Measurements from ENCODE around the gene CORO2B.

The CORO2B gene

DNA sequence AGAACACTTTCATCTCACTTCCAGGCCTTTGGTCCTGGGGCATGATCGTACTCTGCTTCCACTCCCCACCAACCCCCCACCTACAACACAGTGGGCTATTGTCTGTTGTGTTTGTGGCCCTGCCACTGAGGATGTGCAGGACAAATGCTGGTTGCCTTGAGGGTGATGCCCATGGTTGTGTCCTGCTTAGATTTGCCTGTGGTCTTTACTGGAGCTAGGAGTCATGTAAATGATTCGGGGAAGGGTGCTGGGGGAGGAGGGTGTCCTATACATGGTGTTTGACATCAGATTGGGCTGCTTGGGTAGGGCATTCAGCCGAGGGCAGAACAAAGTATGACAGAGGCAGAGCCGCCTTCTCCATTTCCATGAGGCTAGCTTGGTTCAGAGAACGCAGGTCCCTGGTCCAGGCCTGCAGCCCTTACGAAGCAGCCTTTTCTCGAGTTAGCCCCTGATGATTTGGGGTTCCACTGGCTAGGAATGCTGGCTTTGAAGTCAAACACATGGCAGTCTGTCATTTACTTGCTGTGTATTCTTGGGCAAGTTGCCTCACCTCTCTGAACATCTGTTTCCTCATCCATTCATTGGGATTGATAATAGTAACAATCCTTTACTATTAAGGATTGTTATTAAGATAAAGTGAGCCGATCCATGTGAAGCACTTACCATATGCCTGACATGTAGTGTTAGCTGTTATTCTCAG lies 6.9 kb downstream of the CORO2B start:
- TF ChIP-seq, protein P1, sequence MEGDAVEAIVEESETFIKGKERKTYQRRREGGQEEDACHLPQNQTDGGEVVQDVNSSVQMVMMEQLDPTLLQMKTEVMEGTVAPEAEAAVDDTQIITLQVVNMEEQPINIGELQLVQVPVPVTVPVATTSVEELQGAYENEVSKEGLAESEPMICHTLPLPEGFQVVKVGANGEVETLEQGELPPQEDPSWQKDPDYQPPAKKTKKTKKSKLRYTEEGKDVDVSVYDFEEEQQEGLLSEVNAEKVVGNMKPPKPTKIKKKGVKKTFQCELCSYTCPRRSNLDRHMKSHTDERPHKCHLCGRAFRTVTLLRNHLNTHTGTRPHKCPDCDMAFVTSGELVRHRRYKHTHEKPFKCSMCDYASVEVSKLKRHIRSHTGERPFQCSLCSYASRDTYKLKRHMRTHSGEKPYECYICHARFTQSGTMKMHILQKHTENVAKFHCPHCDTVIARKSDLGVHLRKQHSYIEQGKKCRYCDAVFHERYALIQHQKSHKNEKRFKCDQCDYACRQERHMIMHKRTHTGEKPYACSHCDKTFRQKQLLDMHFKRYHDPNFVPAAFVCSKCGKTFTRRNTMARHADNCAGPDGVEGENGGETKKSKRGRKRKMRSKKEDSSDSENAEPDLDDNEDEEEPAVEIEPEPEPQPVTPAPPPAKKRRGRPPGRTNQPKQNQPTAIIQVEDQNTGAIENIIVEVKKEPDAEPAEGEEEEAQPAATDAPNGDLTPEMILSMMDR (IDR thresholded peaks at IDR 0.05): no peak
- Histone ChIP-seq H3K27me3 (peaks cover 48% of the 10 kb centered on the region), H3K4me1 (ENCODE audit: control insufficient read depth in 1 of 2, insufficient read depth in 1 of 2, low read depth in 1 of 2, low read length in 1 of 2) (no peaks in the 10 kb centered on the region), H3K36me3 (no peaks in the 10 kb centered on the region), H3K4me3 (ENCODE audit: low read depth in 1 of 2, low read length in 1 of 2) (no peak overlapping the region), H3K27ac (no peak overlapping the region), H3K9me3 (no peaks in the 10 kb centered on the region)

DNA sequence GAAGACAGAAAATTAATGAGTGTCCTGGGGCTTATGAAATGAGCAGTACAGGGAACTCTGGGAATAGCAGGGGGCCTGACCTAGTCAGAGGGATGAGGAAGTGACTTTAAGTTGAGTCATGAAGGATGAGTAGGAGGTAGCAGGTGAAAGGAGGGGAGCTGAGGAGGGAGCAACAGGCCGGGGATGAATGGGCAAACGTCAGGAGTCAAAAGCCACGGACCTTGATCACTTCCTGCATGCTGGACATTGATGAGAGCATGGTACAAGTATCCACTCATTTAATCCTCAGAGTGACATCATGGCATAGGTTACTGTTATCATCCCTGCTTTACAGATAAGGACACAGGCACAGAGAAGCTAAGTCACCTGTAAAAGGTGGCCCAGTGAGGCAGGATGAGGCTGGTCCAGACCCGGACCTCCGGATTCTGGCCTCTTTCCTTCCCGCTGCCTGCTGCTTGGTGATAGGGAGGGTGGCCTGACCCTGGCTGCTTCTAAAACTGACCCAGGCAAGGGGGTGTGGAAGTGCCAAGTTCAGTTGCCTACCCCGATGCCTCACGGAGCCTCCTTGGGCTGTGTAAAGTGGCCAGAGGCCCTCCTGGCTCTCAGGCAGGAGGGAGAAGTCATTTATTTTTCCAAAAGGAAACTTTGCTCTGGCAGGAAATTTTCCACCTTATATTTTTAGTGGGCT lies 7.6 kb downstream of the CORO2B start:
- no peak overlapping the region for H3K27ac ChIP-seq
- TF ChIP-seq, protein P1 (IDR thresholded peaks at IDR 0.05): no peak
- H3K36me3 ChIP-seq: no peaks in the 10 kb centered on the region
- H3K4me3 ChIP-seq (ENCODE audit: low read depth in 1 of 2, low read length in 1 of 2): no peak overlapping the region
- no peaks in the 10 kb centered on the region for H3K4me1 ChIP-seq (ENCODE audit: control insufficient read depth in 1 of 2, insufficient read depth in 1 of 2, low read depth in 1 of 2, low read length in 1 of 2)
- peaks cover 46% of the 10 kb centered on the region for H3K27me3 ChIP-seq
- H3K9me3 ChIP-seq: no peaks in the 10 kb centered on the region

DNA sequence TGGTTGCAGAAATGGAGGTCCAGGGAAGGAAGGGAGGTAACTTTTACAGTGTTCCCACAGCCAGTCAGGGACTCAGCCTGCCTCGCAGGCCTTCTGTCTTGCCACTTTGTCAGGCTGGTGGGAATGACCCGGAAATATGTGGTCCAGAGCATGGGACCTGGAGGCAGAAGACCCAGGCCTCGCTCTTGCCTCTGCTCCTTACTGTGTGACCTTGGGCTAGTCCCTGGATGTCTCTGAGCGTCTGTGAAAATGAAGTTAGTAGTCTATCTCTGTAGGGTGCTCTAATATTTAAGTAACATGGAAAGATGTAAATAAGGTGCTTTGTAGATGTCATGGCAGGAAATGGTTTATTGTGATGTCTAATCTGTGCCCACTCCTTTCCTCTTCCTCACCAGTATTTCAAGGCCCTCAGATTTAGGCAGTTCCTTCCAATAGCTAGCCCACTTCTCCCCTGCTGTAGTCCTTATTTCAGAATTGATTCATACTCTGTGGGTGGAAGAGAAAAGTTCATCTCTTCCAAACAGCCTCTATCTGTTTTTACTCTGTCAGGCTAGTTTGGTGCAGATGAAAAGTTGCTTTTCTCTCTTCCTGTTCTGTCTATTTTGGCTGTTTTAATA lies 9.1 kb downstream of the CORO2B start:
- no peak overlapping the region for H3K4me3 ChIP-seq (ENCODE audit: low read depth in 1 of 2, low read length in 1 of 2)
- TF ChIP-seq, protein P1 (IDR thresholded peaks at IDR 0.05): no peak
- no peaks in the 10 kb centered on the region for H3K4me1 ChIP-seq (ENCODE audit: control insufficient read depth in 1 of 2, insufficient read depth in 1 of 2, low read depth in 1 of 2, low read length in 1 of 2)
- no peak overlapping the region for H3K27ac ChIP-seq
- H3K36me3 ChIP-seq: no peaks in the 10 kb centered on the region
- H3K27me3 ChIP-seq: peaks cover 41% of the 10 kb centered on the region
- H3K9me3 ChIP-seq: no peaks in the 10 kb centered on the region

DNA sequence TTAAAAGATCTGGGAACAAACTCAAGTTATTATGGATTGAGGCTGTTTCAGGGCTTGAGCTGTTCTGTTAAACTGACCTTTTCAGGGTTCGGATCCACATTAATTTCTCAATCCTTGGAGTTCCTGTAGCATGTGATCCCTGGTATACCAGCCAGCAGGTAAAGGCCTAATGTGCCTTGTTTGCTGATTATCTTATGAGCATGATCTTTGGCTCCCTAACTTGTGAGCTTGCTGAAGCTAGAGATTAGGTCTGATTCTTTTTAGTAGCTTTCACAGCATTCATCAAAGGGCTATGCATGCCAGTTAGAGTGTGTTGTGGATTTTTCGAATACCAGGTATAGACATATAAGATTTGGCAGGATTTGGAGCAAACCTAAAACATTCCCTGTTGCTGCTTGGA lies 10.3 kb downstream of the CORO2B start:
- H3K9me3 ChIP-seq: no peaks in the 10 kb centered on the region
- peaks cover 41% of the 10 kb centered on the region for H3K27me3 ChIP-seq
- TF ChIP-seq, protein P1 (IDR thresholded peaks at IDR 0.05): no peak
- H3K36me3 ChIP-seq: no peaks in the 10 kb centered on the region
- no peak overlapping the region for H3K27ac ChIP-seq
- H3K4me1 ChIP-seq (ENCODE audit: control insufficient read depth in 1 of 2, insufficient read depth in 1 of 2, low read depth in 1 of 2, low read length in 1 of 2): no peaks in the 10 kb centered on the region
- no peak overlapping the region for H3K4me3 ChIP-seq (ENCODE audit: low read depth in 1 of 2, low read length in 1 of 2)

DNA sequence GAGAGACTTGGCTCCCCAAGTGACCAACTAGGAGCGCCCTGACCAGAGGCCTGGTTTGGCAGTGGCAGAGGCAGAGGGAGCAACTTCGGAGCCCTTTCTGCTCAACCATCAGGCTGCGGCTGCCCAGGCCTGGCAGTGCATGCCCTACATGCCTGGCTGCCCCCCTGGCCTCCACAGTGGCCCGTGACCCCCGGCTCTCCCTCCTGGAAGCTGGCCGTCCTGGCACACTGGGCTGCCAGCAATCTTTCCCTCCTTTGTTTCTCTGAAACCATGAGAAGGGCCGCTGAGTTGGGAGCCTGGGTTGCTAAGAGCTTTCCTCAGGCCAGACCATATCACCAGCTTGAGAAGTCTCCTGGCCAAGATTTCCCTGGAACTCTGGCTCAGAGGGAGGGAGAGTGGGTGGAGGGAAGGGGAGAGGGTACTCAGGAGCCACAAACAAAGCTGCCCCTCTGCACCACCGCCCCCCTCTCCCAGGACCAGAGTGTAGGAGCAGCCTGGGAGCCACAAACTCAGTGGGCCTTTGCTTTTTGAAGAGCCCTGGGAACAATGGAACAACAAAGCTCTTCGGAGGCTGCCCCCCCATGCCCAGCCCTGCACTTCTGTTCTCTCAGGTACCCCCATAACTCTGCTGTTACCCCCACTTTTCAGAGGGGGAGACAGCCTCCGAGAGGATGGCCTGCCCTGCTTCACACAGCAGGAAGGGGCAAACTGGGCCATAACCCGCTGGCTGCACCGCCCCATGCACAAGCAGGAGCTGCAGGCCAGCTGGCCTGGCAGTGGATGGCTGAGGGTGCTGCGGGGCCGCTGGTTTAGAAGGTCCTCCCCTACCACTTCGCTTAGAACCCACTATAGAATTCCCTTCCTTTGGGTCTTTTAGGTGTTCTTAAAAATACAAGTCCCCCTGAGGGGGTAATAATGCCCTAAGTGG lies 11.3 kb downstream of the CORO2B start:
- H3K36me3 ChIP-seq: no peaks in the 10 kb centered on the region
- TF ChIP-seq, protein P1 (IDR thresholded peaks at IDR 0.05): no peak
- no peak overlapping the region for H3K27ac ChIP-seq
- no peaks in the 10 kb centered on the region for H3K9me3 ChIP-seq
- H3K4me3 ChIP-seq (ENCODE audit: low read depth in 1 of 2, low read length in 1 of 2): no peak overlapping the region
- H3K27me3 ChIP-seq: peaks cover 40% of the 10 kb centered on the region
- no peaks in the 10 kb centered on the region for H3K4me1 ChIP-seq (ENCODE audit: control insufficient read depth in 1 of 2, insufficient read depth in 1 of 2, low read depth in 1 of 2, low read length in 1 of 2)
